ENCODE measurements around the gene GJC2. TPM values are rescaled to one million over a fixed set of nuclear protein-coding genes. Genes with fewer than 3 reads are reported as not detected.
A peak's percentile ranks its signal among the peaks of the same experiment; 100 is the strongest.

The GJC2 gene
- total RNA-seq (2014; rRNA removed) = 1.2 and 2.2 TPM in 2 replicates
- percentile 39 among the genes with signal in this experiment for Bru-seq, nascent RNA
- percentile 76 among the genes with signal in this experiment for BruChase-seq, experiment 1, labeled RNA remaining after a 6-hour chase
- BruChase-seq, experiment 2, labeled RNA remaining after a 2-hour chase = percentile 69 among the genes with signal in this experiment
- long read RNA-seq, partial matches to known transcripts = 10 of 10 reads
- long read RNA-seq, other reads (novel, unspliced or antisense) = 0 of 10 reads

GRCh38 chr1:228149406-228150119 lies at the start of gene GJC2:
GJC2 (plus strand) TSS chr1:228149930; CDS start chr1:228157759, 7,829 bp downstream.
- POLR2A ChIA-PET (ENCODE audit: unreplicated experiment) = no interaction called here

GRCh38 chr1:228100822-228101613 lies 48.7 kb upstream of the GJC2 start:
- Histone ChIP-seq H3K4me1 (ENCODE audit: insufficient read depth, low read length) (peaks cover 21% of the 10 kb centered on the region), H3F3A (ENCODE audit: low read length, unreplicated experiment) (peaks cover 14% of the 10 kb centered on the region), H3K4me3 (ENCODE audit: low read length) (peak overlapping the region; percentile 79), H3K9me2 (replicated peaks; ENCODE audit: low read length) (no peaks in the 10 kb centered on the region), H3K4me2 (ENCODE audit: low read length) (peak overlapping the region; percentile 89), H3K27ac (ENCODE audit: low read length) (no peak overlapping the region), H3K9me3 (ENCODE audit: low read length) (no peaks in the 10 kb centered on the region), H3K79me2 (ENCODE audit: low read length) (peaks cover 68% of the 10 kb centered on the region), H2AFZ (ENCODE audit: low read length) (no peak overlapping the region), H4K20me1 (ENCODE audit: low read length) (peaks cover 48% of the 10 kb centered on the region), H3K36me3 (ENCODE audit: low read depth, low read length) (peaks cover 42% of the 10 kb centered on the region), H3K9ac (ENCODE audit: low read length) (peak overlapping the region; percentile 91; the same call in 1 of the 2 replicates), H3K27me3 (ENCODE audit: low read length) (no peaks in the 10 kb centered on the region)
- ChIA-PET CTCF (interaction anchor here (1.0 kb wide), 1 partner anchor 102 kb away, joined by 15 read pairs; no protein-coding TSS in a partner anchor), POLR2A (ENCODE audit: unreplicated experiment) (no interaction called here)
- TSS peak; percentile 54 for BruUV-seq (replicated peaks)
- TF ChIP-seq EZH2 (IDR thresholded peaks at IDR 0.05; ENCODE audit: low read length, unreplicated experiment) (no peak), EZH2phosphoT487 (IDR thresholded peaks at IDR 0.05; ENCODE audit: borderline replicate concordance, low read length) (no peak), CTCF (conservative IDR thresholded peaks at IDR 0.05; ENCODE audit: low read depth, low read length) (no peak)
- ATAC-seq = no peak
- intact Hi-C loops (cut with micrococcal nuclease) = loop anchor here (10.0 kb wide), 1 partner anchor 536 kb away; the partner anchor contains the start of gene ZNF678
- peak; percentile 38 for DNase-seq

More at GRCh38 chr1:228149406-228150119, at the start of gene GJC2:
- Histone ChIP-seq H3F3A (ENCODE audit: low read length, unreplicated experiment) (no peaks in the 10 kb centered on the region), H3K9me2 (replicated peaks; ENCODE audit: low read length) (no peaks in the 10 kb centered on the region), H3K36me3 (ENCODE audit: low read depth, low read length) (peaks cover 13% of the 10 kb centered on the region), H2AFZ (ENCODE audit: low read length) (no peak within 1 kb of the TSS), H3K27ac (ENCODE audit: low read length) (no peak within 1 kb of the TSS), H3K4me1 (ENCODE audit: insufficient read depth, low read length) (no peaks in the 10 kb centered on the region), H3K4me2 (ENCODE audit: low read length) (no peak within 1 kb of the TSS), H4K20me1 (ENCODE audit: low read length) (peaks cover 20% of the 10 kb centered on the region), H3K9me3 (ENCODE audit: low read length) (no peaks in the 10 kb centered on the region), H3K9ac (ENCODE audit: low read length) (no peak within 1 kb of the TSS), H3K4me3 (ENCODE audit: low read length) (no peak within 1 kb of the TSS), H3K27me3 (ENCODE audit: low read length) (no peaks in the 10 kb centered on the region), H3K79me2 (ENCODE audit: low read length) (peaks cover 32% of the 10 kb centered on the region)
- intact Hi-C loops (cut with micrococcal nuclease) = no loop called here
- no peak for ATAC-seq
- no peak for DNase-seq
- TF ChIP-seq CTCF (conservative IDR thresholded peaks at IDR 0.05; ENCODE audit: low read depth, low read length) = no peak
- TF ChIP-seq EZH2 (IDR thresholded peaks at IDR 0.05; ENCODE audit: low read length, unreplicated experiment) = no peak
- TF ChIP-seq EZH2phosphoT487 (IDR thresholded peaks at IDR 0.05; ENCODE audit: borderline replicate concordance, low read length) = no peak
- no TSS peak for BruUV-seq (replicated peaks)
- CTCF ChIA-PET = no interaction called here
